ENCODE data around the gene XYLB. TPM values are rescaled to one million over a fixed set of nuclear protein-coding genes. Genes with fewer than 3 reads are reported as not detected.

The XYLB gene
- total and polyA plus RNA-seq, 2 experiments from 2014 or later: 0.36 to 0.97 TPM

GRCh38 chr3:38458796-38459498 lies 112.4 kb downstream of the XYLB start:
- H3K27ac ChIP-seq: no peak overlapping the region
- DNase-seq (ENCODE audit: low read depth in 1 of 2, low spot score in 1 of 2): peak in 1 of 2 donors; percentile 39

GRCh38 chr3:38459499-38460048 lies 113.0 kb downstream of the XYLB start:
- no peak for TF ChIP-seq CTCF (IDR thresholded peaks at IDR 0.05; ENCODE audit: low read depth, low read length)
- Histone ChIP-seq H3K27me3 (no peaks in the 10 kb centered on the region), H3K27ac (peak overlapping the region; percentile 81), H3K9me3 (ENCODE audit: low read depth) (no peaks in the 10 kb centered on the region), H3K4me3 (no peak overlapping the region), H3K36me3 (no peaks in the 10 kb centered on the region), H3K4me1 (ENCODE audit: low read depth) (peaks cover 35% of the 10 kb centered on the region)
- no peak for DNase-seq (ENCODE audit: low read depth in 1 of 2, low spot score in 1 of 2)

More at GRCh38 chr3:38458796-38459498, 112.4 kb downstream of the XYLB start:
- no peak for TF ChIP-seq CTCF (IDR thresholded peaks at IDR 0.05; ENCODE audit: low read depth, low read length)
- Histone ChIP-seq H3K9me3 (ENCODE audit: low read depth) (no peaks in the 10 kb centered on the region), H3K27me3 (no peaks in the 10 kb centered on the region), H3K4me1 (ENCODE audit: low read depth) (peaks cover 35% of the 10 kb centered on the region), H3K4me3 (no peak overlapping the region), H3K36me3 (no peaks in the 10 kb centered on the region)

GRCh38 chr3:38460377-38461270 lies 114.0 kb downstream of the XYLB start:
- Histone ChIP-seq H3K4me3 (no peak overlapping the region), H3K27ac (peak overlapping the region; percentile 81), H3K9me3 (ENCODE audit: low read depth) (no peaks in the 10 kb centered on the region), H3K4me1 (ENCODE audit: low read depth) (peaks cover 35% of the 10 kb centered on the region), H3K27me3 (no peaks in the 10 kb centered on the region), H3K36me3 (no peaks in the 10 kb centered on the region)
- DNase-seq (ENCODE audit: low read depth in 1 of 2, low spot score in 1 of 2): peak in 1 of 2 donors; percentile 17
- no peak for TF ChIP-seq CTCF (IDR thresholded peaks at IDR 0.05; ENCODE audit: low read depth, low read length)

Other genes with a start within 250 kb of the XYLB start
- gene ACAA1, start 209.7 kb upstream of the XYLB start, total RNA-seq: 62.8 and 63.1 TPM in 2 replicates
- gene ACAA1, start 209.7 kb upstream of the XYLB start, polyA plus RNA-seq: 87.9 and 104 TPM in 2 replicates
- gene MYD88, start 208.1 kb upstream of the XYLB start, total RNA-seq: 2.1 and 2.5 TPM in 2 replicates
- 7.2 and 7.7 TPM in 2 replicates for gene MYD88, start 208.1 kb upstream of the XYLB start, polyA plus RNA-seq
- gene OXSR1, start 181.2 kb upstream of the XYLB start, total RNA-seq: 24.4 and 34.1 TPM in 2 replicates
- 20.6 and 24.2 TPM in 2 replicates for gene OXSR1, start 181.2 kb upstream of the XYLB start, polyA plus RNA-seq
- gene SLC22A13, start 81.0 kb upstream of the XYLB start, total RNA-seq: 0.07 and 0.39 TPM in 2 replicates
- gene SLC22A13, start 81.0 kb upstream of the XYLB start, polyA plus RNA-seq: 0.14 and 0.37 TPM in 2 replicates
- 0.07 and 0.12 TPM in 2 replicates for gene SLC22A14, start 64.5 kb upstream of the XYLB start, total RNA-seq
- gene SLC22A14, start 64.5 kb upstream of the XYLB start, polyA plus RNA-seq: 0.43 TPM in 1 of 2 replicates, not detected in the other
- 34.8 and 70.4 TPM in 2 replicates for gene ACVR2B, start 107.1 kb downstream of the XYLB start, total RNA-seq
- 28.6 and 32.8 TPM in 2 replicates for gene ACVR2B, start 107.1 kb downstream of the XYLB start, polyA plus RNA-seq
- 4.3 and 5.0 TPM in 2 replicates for gene EXOG, start 149.6 kb downstream of the XYLB start, total RNA-seq
- 7.0 and 9.1 TPM in 2 replicates for gene EXOG, start 149.6 kb downstream of the XYLB start, polyA plus RNA-seq